NCI-H2196 treated with DMSO at 0.1 percent for 48 hours (cell line): ENCODE results near the gene SCARB1.

Experiments used
- DNase-seq: peaks from one replicate; lab custom pipeline; 2025; ENCODE audit not compliant: unreplicated experiment; lab: John Stamatoyannopoulos, UW

Gene SCARB1

DNA sequence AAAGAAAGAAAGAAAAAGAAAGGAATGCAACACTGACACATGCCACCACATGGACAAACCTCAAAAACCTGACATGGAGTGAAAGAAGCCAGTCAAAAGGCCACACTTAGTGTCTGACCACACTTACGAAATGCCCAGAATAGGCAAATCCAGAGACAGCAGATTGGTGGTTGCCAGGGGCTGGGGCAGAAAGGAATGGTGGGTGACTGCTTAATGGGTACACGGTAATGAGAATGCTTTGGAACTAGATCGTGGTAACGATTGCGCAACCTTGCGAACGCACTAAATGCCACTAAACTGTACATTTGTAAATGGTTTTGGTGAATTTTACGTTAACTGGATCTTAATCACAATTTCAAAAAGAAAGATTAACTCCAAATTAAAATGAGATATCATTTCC, 39.5 kb downstream of the SCARB1 start:
- no peak for DNase-seq

- no peak for DNase-seq
These were observed 40.2 kb downstream of the SCARB1 start for GRCh38 chr12:124823272-124823970.

DNA sequence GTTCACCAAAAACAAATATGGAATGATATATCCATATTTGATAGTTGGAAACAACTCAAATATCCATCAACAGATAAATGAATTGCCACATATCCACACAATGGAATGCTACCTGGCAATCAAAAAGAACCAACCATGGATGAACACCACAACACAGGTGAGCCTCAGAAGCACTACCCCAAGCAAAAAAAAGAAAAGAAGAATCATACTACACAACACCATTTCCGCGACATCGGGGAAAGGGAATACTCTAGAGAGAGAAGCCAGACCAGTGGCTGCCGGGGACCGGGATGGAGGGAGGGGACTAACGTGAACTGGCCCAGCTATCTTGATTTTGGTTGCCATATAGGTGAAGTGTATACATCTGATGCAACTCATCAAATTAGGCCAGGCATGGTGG, 41.4 kb downstream of the SCARB1 start:
- DNase-seq: no peak

- no peak for DNase-seq
These were observed 42.1 kb downstream of the SCARB1 start for GRCh38 chr12:124821252-124822200.

DNA sequence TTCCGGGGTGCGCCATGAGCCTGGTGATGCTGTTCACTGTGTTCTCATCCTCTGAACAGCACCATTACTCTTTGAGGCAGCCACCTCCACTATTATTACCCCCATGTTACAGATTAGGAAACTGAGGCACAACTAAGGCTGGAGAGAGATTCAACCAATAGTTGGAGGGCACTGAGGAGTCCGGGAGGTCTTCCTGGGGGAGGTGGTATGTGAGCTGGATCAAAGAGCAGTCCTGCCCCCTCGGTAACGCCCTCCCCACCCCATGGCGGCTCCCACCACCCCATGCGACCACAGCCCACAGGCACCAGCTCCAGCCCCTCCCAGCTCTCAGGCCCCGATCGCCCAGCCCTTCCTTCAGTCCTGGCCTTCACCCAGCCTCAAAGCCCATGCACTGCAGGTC, 43.5 kb downstream of the SCARB1 start:
- no peak for DNase-seq

DNA sequence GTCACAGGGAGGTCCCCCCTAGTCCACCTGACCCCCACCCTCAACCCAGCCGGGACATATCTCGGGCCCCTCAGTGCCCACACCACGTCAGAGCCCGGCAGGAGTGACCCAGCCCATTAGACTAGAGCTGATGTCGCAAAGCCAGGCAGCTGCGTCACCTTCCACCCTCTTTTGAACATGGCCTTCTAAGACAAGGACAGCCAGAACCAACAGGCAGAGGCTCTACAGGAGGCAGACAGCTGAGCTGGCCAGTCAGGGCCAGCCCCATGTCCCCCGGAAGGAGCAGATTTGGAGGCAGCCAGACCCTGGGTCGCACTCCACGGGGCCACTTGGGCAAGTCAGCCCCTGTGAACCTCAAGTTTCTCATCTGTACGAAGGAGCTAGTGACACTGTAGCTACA, 44.1 kb downstream of the SCARB1 start:
- no peak for DNase-seq

- DNase-seq: no peak
These were observed 44.6 kb downstream of the SCARB1 start for GRCh38 chr12:124819080-124819479.

- DNase-seq: no peak
These were observed 46.3 kb downstream of the SCARB1 start for GRCh38 chr12:124817076-124818000.

GRCh38 chr12:124816295-124816854, 47.3 kb downstream of the SCARB1 start:
- no peak for DNase-seq

GRCh38 chr12:124814741-124815613, 48.7 kb downstream of the SCARB1 start:
- DNase-seq: peak; percentile 55

DNA sequence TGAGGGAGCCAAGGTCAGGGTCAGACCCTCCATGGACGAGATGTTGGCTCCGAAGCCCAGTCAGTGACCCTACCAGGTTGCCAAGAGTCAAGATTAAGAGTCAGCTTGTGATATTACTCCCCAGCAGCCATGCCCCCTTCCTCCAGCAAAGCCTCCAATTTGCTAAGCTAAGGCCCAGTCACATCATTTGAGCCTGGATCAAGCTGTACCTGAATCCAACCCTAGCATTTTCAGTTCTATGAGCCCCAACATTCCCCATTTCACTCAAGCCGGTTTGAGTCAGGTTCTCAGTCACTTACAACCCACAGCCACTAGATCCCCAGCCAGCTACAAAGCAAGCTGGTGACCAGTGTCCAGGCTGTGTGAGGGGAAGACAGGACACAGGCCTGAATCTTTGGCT, 49.9 kb downstream of the SCARB1 start:
- no peak for DNase-seq

DNA sequence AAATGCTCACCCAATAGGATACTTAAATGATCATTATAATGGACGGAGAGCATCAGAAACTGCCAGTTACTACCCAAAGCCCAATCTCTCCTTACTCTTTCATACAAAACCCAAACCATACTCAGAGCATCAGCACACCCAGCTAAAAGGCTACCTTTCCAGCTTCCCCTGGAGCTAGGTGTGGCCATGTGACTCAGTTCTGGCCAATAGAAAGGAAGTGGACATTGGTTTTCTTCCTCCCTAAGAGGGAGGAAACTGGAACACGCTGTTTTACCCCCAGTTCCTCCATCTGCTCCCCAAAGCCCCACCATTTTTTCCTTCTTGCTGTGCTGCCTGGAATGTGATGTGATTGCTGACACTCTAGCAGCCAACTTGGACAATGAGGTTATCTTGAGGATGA, 50.7 kb downstream of the SCARB1 start:
- DNase-seq: no peak

- DNase-seq: no peak
These were observed 51.3 kb downstream of the SCARB1 start for GRCh38 chr12:124812356-124812755.

- DNase-seq: no peak
These were observed 52.0 kb downstream of the SCARB1 start for GRCh38 chr12:124811633-124812032.

GRCh38 chr12:124809878-124810277, 53.8 kb downstream of the SCARB1 start:
- no peak for DNase-seq

DNA sequence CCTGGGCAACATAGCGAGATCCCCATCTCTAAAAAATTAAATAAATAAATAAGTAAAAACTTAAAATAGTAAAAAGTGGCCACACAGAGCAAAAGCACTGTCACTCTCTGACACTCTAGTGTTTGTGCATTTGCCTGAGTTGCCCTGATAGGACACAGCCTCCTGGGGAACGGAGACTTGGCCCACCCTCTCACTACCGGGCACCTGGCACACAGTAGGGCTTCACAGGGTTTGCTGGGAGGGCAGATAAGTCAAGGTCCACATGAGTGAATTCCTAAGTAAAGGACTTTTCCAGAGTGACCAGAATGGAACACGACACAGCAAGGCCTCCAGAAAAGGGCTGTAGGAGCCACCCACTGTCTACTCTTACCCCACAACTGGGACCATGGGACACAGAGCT, 54.3 kb downstream of the SCARB1 start:
- no peak for DNase-seq

DNA sequence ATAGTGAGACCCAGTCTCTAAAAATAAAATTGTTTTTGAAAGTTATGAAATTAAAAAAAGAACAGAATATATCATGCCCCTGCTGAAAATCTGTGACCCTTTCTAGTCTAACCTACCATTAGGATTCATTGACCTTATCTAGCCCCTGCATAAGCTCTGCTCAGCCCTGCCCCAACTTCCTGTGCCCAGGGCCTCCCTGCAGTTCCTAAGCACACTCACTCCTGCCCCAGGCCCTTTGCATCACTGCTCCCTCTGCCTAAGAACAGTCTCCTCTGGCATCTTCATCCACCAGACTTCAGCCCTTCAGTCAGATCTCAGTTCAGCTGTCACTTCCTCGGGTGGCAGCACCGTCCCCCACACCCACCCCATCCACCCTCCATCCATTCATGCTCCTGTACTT, 55.4 kb downstream of the SCARB1 start:
- no peak for DNase-seq

- DNase-seq: no peak
These were observed 57.6 kb downstream of the SCARB1 start for GRCh38 chr12:124805876-124806668.

DNA sequence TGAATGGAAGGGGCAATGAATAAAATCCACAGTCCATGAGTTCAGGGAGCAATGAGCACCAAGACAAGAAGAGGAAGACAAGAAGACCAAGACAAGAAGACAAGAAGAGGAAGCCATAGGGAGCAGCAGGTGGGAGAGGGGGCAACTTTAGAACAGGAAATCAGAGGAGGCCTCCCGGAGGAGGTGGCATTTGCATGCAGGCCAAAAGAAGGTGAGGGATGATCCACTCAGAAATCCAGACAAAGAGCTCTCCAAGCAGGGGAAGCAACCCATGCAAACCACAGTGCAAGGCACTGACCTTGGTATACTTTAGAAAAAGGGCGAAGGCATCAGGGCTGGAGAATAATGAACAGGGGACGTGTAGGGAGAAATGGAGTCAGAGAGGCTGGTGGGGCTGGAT, 58.6 kb downstream of the SCARB1 start:
- no peak for DNase-seq
